ENCODE results near the gene PNMA6E. TPM values are rescaled to one million over a fixed set of nuclear protein-coding genes. Genes with fewer than 3 reads are reported as not detected.

The PNMA6E gene
- total and polyA plus RNA-seq, 2 experiments from 2014 or later: not detected

DNA sequence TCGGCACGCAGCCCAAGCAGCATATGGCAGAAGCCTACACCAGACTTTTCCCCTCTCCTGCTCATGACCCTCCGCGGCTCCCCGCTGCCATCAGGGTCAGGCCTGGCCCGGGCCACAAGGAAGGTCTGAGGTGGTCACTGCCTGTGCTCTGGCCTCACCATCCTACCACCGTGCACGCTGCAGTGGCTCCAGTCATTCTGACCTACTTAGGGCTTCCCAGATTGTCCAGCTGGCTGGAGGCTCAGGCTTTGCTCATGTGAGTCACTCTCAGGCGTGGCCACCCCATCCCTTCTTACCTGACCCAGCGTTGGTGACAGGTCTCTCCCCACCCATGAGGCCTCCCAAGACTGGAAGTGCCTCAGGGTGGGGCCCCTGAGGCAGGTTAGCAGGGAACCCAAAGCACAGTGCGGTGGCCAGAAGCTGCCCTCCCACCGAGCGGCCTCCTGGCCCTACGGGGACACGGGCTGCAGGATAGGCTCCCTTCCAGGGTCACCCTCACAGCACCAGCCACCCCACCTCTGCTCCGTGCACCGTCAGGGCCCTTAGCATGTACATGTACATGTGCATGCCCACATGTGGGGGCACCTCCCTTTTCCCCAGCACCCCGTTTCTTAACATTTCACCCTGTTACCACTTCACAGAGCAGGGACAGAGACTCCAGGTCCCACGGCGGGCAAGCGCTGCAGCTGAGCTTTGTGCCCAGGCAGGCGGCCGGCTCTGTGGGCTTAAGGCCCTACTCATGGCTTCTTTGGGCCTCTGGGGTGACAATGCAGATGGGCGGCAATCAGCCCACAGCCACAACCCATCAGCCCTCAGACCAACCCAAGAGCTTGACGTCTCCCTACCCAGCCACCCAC lies 42.6 kb upstream of the PNMA6E start:
- no peaks in the 10 kb centered on the region for H3K36me3 Mint-ChIP-seq (ENCODE audit: low read depth)
- no peaks in the 10 kb centered on the region for H4K20me1 ChIP-seq (replicated peaks; ENCODE audit: insufficient read depth)
- no peaks in the 10 kb centered on the region for H3K36me3 ChIP-seq (ENCODE audit: insufficient read depth)
- no peak overlapping the region for H2AFZ ChIP-seq
- no peaks in the 10 kb centered on the region for H3K9me2 ChIP-seq (ENCODE audit: insufficient read depth)
- H3K4me1 ChIP-seq (ENCODE audit: insufficient read depth): no peaks in the 10 kb centered on the region
- DNase-seq (ENCODE audit: low spot score) (no peak), ATAC-seq (no peak)
- no peak overlapping the region for H3K27ac ChIP-seq (ENCODE audit: low read depth)
- H3K27ac Mint-ChIP-seq: no peak overlapping the region
- no peaks in the 10 kb centered on the region for H3K27me3 ChIP-seq (ENCODE audit: insufficient read depth)
- no peaks in the 10 kb centered on the region for H3F3A ChIP-seq (replicated peaks; ENCODE audit: low read depth)
- H3K27me3 Mint-ChIP-seq (ENCODE audit: insufficient read depth, low read depth, poor library complexity): peaks cover 5% of the 10 kb centered on the region
- H3K9me3 Mint-ChIP-seq: no peaks in the 10 kb centered on the region
- no peak overlapping the region for H3K4me3 Mint-ChIP-seq
- H3K79me2 ChIP-seq (replicated peaks; ENCODE audit: insufficient read depth): no peaks in the 10 kb centered on the region
- H3K4me1 Mint-ChIP-seq: no peaks in the 10 kb centered on the region
- H3K4me3 ChIP-seq: no peak overlapping the region
- H3K4me2 ChIP-seq: no peak overlapping the region
- no peak for TF ChIP-seq ZNF462 (CRISPR knock-in tag; IDR thresholded peaks at IDR 0.05)
- TF ChIP-seq EZH2phosphoT487 (IDR thresholded peaks at IDR 0.05; ENCODE audit: unreplicated experiment): no peak
- no peak for TF ChIP-seq EZH2 (IDR thresholded peaks at IDR 0.05; ENCODE audit: low read depth, unreplicated experiment)
- no peak for TF ChIP-seq ETS1 (IDR thresholded peaks at IDR 0.05)
- TF ChIP-seq STAT1 (IDR thresholded peaks at IDR 0.05; ENCODE audit: unreplicated experiment): no peak
- TF ChIP-seq, protein P1, sequence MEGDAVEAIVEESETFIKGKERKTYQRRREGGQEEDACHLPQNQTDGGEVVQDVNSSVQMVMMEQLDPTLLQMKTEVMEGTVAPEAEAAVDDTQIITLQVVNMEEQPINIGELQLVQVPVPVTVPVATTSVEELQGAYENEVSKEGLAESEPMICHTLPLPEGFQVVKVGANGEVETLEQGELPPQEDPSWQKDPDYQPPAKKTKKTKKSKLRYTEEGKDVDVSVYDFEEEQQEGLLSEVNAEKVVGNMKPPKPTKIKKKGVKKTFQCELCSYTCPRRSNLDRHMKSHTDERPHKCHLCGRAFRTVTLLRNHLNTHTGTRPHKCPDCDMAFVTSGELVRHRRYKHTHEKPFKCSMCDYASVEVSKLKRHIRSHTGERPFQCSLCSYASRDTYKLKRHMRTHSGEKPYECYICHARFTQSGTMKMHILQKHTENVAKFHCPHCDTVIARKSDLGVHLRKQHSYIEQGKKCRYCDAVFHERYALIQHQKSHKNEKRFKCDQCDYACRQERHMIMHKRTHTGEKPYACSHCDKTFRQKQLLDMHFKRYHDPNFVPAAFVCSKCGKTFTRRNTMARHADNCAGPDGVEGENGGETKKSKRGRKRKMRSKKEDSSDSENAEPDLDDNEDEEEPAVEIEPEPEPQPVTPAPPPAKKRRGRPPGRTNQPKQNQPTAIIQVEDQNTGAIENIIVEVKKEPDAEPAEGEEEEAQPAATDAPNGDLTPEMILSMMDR (conservative IDR thresholded peaks at IDR 0.05; ENCODE audit: low read depth in 2 of 2): no peak
- TF ChIP-seq ZNF114 (CRISPR knock-in tag; IDR thresholded peaks at IDR 0.05): no peak
- TF ChIP-seq CREB1 (CRISPR knock-in tag; IDR thresholded peaks at IDR 0.05; ENCODE audit: low read depth): no peak
- no peak for TF ChIP-seq REST (IDR thresholded peaks at IDR 0.05; ENCODE audit: unreplicated experiment)
- no peak for TF ChIP-seq JUNB (IDR thresholded peaks at IDR 0.05; ENCODE audit: unreplicated experiment)
- no peak for TF ChIP-seq NANOG (IDR thresholded peaks at IDR 0.05; ENCODE audit: borderline replicate concordance)
- TF ChIP-seq ZNF331 (CRISPR knock-in tag; IDR thresholded peaks at IDR 0.05; ENCODE audit: low read depth): no peak
- no peak for TF ChIP-seq POLR2AphosphoS5 (IDR thresholded peaks at IDR 0.05; ENCODE audit: low read depth)
